GM13977 (cell line): ENCODE measurements around the gene DISP2.

Source experiments
- DNase-seq: peaks from one replicate; pipeline ENCODE4 v3.0.0; 2012; ENCODE audit warnings: low spot score
- in situ Hi-C: fragments of 300-500 bp; cut with MboI; formaldehyde crosslinking; loops from one replicate; pipeline ENCODE4 v1.12.0; 2022; ENCODE audit warnings: low sequenced_read_pairs, low pct_unique_long_range_greater_than_20kb, mixed read lengths, inconsistent platforms; ENCODE audit not compliant: unreplicated experiment
- TF ChIP-seq, protein P1 (sequence below): IDR thresholded peaks from 2 replicates; pipeline ENCODE4 v1.5.1; 2012; ENCODE audit warnings: mild to moderate bottlenecking, control low read depth; ENCODE audit not compliant: insufficient read depth; ENCODE audit errors: extremely low read depth, missing control alignments

Gene DISP2

DNA sequence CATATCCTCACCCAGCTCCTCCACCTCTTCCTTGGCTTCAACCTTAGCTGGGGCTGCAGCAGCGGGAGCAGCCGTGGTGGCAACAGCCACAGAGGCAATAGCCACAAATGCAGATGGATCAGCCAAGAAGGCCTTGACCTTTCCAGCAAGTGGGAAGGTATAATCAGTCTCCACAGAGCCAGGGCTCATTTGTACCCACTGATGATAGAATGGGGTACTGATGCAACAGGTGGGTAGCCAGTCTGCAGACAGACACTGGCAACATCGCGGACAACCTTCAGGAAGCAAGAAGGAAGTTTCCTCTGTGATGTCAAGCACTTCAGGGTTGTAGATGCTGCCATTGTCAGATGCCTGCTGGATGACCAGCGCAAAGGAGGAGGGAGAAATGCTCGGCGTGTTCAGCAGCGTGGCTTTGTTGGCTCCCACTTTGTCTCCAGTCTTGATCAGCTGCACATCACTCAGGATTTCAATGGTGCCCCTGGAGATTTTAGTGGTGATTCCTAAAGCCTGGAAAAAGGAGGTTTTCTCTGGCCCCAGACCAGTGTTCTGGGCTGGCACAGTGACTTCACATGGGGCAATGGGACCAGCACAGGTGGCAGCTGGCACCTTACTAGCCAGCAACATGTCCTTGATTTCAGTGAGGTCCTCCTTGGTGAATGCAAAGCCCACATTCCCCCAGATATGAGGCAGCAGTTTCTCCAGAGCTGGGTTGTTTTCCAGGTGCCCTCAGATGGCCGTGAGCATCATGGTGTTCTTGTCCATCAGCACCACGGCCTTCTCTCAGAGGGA lies 45.5 kb upstream of the DISP2 start:
- in situ Hi-C loops = no loop called here
- TF ChIP-seq, protein P1, sequence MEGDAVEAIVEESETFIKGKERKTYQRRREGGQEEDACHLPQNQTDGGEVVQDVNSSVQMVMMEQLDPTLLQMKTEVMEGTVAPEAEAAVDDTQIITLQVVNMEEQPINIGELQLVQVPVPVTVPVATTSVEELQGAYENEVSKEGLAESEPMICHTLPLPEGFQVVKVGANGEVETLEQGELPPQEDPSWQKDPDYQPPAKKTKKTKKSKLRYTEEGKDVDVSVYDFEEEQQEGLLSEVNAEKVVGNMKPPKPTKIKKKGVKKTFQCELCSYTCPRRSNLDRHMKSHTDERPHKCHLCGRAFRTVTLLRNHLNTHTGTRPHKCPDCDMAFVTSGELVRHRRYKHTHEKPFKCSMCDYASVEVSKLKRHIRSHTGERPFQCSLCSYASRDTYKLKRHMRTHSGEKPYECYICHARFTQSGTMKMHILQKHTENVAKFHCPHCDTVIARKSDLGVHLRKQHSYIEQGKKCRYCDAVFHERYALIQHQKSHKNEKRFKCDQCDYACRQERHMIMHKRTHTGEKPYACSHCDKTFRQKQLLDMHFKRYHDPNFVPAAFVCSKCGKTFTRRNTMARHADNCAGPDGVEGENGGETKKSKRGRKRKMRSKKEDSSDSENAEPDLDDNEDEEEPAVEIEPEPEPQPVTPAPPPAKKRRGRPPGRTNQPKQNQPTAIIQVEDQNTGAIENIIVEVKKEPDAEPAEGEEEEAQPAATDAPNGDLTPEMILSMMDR = no peak

DNA sequence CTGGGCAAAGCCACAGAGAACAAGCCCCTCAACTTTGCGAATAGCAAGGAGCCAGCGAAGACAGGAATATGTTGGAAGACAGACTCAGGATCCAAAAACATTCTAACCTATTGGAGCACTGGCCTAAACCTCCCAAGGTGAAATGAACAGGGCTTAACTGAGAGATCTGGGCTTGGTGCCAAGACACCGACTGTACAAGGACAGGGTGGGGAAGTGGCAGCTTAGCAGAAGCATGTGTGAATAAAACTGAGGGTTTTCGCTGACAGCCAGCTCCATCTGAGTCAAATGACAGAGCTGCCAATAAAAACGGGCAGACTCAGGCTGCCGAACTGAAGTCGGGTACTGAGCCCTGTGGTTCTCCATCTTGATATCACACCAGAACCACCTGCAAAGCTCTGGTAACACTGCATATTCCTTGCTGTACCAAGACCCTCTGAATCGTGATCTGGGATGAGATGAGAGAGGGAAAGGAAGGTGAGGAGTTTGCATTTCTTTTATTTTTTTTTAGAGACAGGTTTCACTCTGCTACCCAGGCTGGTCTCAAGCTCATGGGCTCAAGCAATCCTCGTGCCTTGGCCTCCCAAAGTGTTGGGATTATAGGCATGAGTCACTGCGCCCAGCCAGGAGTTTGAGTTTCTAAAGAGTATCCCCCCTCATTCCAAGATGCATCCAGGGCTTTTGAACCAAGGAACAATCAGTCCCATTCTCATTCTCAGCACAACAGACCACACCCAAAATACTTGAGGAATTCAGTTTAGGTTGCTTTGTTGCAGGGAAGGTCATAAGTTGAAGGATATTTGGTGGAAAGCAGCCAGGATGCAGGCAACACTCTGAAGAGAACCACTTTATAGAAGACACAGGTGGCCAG lies 44.3 kb upstream of the DISP2 start:
- TF ChIP-seq, protein P1 = no peak
- DNase-seq = no peak
- in situ Hi-C loops = no loop called here

More for the DNA sequence above, 45.5 kb upstream of the DISP2 start:
- DNase-seq = no peak

DNA sequence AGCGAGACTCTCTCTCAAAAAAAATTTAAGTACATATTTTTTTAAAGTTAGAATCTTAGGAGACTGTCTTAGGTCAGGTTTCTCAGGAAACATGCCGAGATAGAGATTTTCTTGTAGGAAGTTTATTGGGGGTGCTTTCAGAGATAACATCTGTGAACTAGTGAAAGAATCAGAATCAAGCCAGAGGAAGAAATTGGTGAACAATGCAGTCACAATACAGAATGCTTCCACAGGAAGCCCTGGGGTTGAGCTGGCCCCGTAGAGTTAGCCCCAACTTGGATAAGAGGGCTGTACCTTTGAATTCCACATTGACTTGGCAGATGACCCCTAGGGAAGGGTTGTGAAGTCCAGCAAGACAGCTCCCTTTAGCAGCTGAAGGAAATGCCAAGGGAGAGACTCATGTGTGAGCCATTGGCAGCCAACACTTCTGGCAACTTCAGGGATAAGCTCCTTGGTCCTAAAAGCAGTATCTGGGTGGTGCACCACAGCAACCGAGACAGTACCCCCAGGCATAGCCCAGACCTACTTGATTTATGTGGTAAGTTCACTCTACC lies 43.2 kb upstream of the DISP2 start:
- in situ Hi-C loops = no loop called here
- TF ChIP-seq, protein P1 = no peak
- no peak for DNase-seq

DNA sequence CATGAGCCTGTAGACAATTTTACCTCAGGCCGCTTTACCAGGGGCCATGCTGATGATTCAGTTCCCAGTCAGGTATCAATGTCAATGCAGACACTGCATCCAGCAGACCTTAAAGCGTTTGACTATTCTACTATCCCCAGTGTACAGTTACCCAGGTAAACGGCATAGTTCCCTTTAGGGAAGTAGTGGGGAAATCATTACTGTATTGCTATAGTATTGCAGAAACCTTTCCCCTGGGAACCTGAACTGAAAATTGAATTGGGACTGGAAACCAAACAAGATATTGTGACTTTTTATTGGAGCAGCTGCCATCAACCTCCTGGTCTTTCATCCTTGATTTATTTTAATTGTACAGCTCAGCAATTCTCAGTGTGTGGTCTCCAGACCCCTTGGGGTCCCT lies 41.1 kb upstream of the DISP2 start:
- in situ Hi-C loops = no loop called here
- TF ChIP-seq, protein P1 = no peak

DNA sequence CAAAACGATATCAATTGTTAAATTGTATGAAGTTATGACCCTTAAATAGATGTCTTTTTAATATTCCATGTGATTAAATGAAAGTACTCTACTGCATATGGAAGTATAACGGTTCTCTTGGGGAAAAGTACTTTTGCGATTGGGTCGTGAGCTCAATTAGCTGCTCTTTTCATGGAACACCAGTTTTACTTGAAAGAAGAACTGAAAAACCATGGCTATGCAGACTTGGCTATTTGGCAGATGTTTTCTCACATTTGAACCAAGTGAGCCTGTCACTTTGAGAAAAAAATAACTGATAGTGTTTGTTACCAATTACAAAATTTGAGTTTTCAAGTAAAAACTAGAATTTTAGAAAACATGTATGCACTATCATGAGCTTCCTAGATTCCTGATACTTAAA lies 40.4 kb upstream of the DISP2 start:
- DNase-seq = no peak
- TF ChIP-seq, protein P1 = no peak
- in situ Hi-C loops = no loop called here

More for the DNA sequence above, 41.1 kb upstream of the DISP2 start:
- DNase-seq = no peak

DNA sequence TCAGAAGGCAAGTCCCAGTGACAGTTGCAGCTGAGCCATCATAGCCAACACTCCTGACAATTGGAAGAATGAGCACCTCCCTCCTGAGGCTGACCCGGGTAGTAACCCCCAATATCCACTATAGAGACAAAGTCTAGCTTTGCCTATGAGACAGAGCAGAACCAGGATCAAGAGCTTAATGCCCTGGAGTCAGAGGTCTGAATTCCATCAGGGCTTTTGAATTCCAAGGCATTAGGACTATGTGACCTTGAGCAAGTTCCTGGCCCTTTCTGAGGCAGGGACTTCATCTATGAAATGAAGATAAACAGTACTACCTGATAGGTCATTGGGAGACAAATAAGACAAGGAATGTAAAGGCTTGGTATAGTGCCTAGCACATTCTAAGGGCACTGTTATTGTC lies 37.6 kb upstream of the DISP2 start:
- in situ Hi-C loops = no loop called here
- TF ChIP-seq, protein P1 = no peak
- no peak for DNase-seq
